Calu3 (cell line): ENCODE measurements around the gene FLII. TPM values are rescaled to one million over a fixed set of nuclear protein-coding genes. Genes with fewer than 3 reads are reported as not detected.

Source experiments
- BruUV-seq: library from RNA; stranded (reverse); fragments of 400-500 nt; replicated peaks from 2 replicates; lab custom pipeline; 2021; lab: Mats Ljungman, UMichigan
- CTCF ChIA-PET: fragments of 300-600 bp; sonication (Branson Sonifier 250); formaldehyde crosslinking; loops from one replicate; lab custom pipeline; 2022; ENCODE audit warnings: antibody characterized with exemption; lab: Charles Lee
- DNase-seq: peaks from one replicate; pipeline ENCODE4 v3.0.0; 2022
- H3K27ac Mint-ChIP-seq: one replicate; pipeline ENCODE4 v1.8.0; 2022; ENCODE audit warnings: mixed read lengths; ENCODE audit not compliant: unreplicated experiment
- H3K27me3 Mint-ChIP-seq: one replicate; pipeline ENCODE4 v1.8.0; 2022; ENCODE audit warnings: mixed read lengths; ENCODE audit not compliant: unreplicated experiment
- H3K36me3 Mint-ChIP-seq: one replicate; pipeline ENCODE4 v1.8.0; 2022; ENCODE audit warnings: mild to moderate bottlenecking, moderate library complexity, mixed read lengths; ENCODE audit not compliant: insufficient read depth, unreplicated experiment
- H3K4me1 Mint-ChIP-seq: one replicate; pipeline ENCODE4 v1.8.0; 2022; ENCODE audit warnings: mild to moderate bottlenecking, low read depth, mixed read lengths; ENCODE audit not compliant: unreplicated experiment
- H3K4me3 Mint-ChIP-seq: one replicate; pipeline ENCODE4 v1.8.0; 2022; ENCODE audit warnings: mild to moderate bottlenecking, low read depth, moderate library complexity, mixed read lengths; ENCODE audit not compliant: unreplicated experiment
- H3K9me3 Mint-ChIP-seq: one replicate; pipeline ENCODE4 v1.8.0; 2022; ENCODE audit warnings: low read depth, mixed read lengths; ENCODE audit not compliant: unreplicated experiment
- intact Hi-C: fragments of 100-400 bp; cut with micrococcal nuclease; formaldehyde crosslinking; loops from one replicate; pipeline ENCODE4 v1.10.0; 2022; ENCODE audit not compliant: unreplicated experiment
- total RNA-seq: library from RNA; stranded (reverse); gene quantifications from 2 replicates; pipeline ENCODE4 v1.2.3, GENCODE V29; 2022
- TF ChIP-seq, protein P1 (sequence below): fragments of 200-600 bp; IDR thresholded peaks from one replicate; pipeline ENCODE4 v1.8.0; 2022; ENCODE audit warnings: antibody characterized with exemption; ENCODE audit not compliant: unreplicated experiment

FLII gene
- total RNA-seq, 1 experiment from 2014 or later = 298 TPM

GRCh38 chr17:18195246-18195645 is 63.3 kb downstream of the FLII start:
- TSS peak; percentile 13 for BruUV-seq
- H3K27me3 Mint-ChIP-seq = no peaks in the 10 kb centered on the region
- H3K4me1 Mint-ChIP-seq = no peaks in the 10 kb centered on the region
- no peak for DNase-seq
- no peaks in the 10 kb centered on the region for H3K9me3 Mint-ChIP-seq
- H3K36me3 Mint-ChIP-seq = peaks cover 12% of the 10 kb centered on the region
- CTCF ChIA-PET = no interaction called here
- no peak overlapping the region for H3K4me3 Mint-ChIP-seq
- intact Hi-C loops = no loop called here
- no peak overlapping the region for H3K27ac Mint-ChIP-seq
- TF ChIP-seq, protein P1, sequence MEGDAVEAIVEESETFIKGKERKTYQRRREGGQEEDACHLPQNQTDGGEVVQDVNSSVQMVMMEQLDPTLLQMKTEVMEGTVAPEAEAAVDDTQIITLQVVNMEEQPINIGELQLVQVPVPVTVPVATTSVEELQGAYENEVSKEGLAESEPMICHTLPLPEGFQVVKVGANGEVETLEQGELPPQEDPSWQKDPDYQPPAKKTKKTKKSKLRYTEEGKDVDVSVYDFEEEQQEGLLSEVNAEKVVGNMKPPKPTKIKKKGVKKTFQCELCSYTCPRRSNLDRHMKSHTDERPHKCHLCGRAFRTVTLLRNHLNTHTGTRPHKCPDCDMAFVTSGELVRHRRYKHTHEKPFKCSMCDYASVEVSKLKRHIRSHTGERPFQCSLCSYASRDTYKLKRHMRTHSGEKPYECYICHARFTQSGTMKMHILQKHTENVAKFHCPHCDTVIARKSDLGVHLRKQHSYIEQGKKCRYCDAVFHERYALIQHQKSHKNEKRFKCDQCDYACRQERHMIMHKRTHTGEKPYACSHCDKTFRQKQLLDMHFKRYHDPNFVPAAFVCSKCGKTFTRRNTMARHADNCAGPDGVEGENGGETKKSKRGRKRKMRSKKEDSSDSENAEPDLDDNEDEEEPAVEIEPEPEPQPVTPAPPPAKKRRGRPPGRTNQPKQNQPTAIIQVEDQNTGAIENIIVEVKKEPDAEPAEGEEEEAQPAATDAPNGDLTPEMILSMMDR = no peak

Other genes starting within 250 kb of the FLII start
- 17.7 and 19.6 TPM in 2 replicates for gene ATPAF2, start 219.6 kb downstream of the FLII start, total RNA-seq
- 7.3 and 7.4 TPM in 2 replicates for gene GID4, start 219.3 kb downstream of the FLII start, total RNA-seq
- 24.9 and 34.5 TPM in 2 replicates for gene DRG2, start 170.8 kb downstream of the FLII start, total RNA-seq
- 0.38 and 0.76 TPM in 2 replicates for gene MYO15A, start 150.0 kb downstream of the FLII start, total RNA-seq
- 51.7 and 54.9 TPM in 2 replicates for gene ALKBH5, start 74.9 kb downstream of the FLII start, total RNA-seq
- 10.0 and 10.7 TPM in 2 replicates for gene LLGL1, start 33.1 kb downstream of the FLII start, total RNA-seq
- 13.3 and 14.7 TPM in 2 replicates for gene MIEF2, start 1.9 kb upstream of the FLII start, total RNA-seq
- gene TOP3A, start 56.3 kb upstream of the FLII start, total RNA-seq = 39.7 and 40.2 TPM in 2 replicates
- 20.4 and 24.5 TPM in 2 replicates for gene SMCR8, start 56.6 kb upstream of the FLII start, total RNA-seq
- 52.3 and 55.7 TPM in 2 replicates for gene SHMT1, start 104.8 kb upstream of the FLII start, total RNA-seq
- gene EVPLL, start 119.0 kb upstream of the FLII start, total RNA-seq = 1.4 and 2.4 TPM in 2 replicates
- gene LGALS9C, start 218.1 kb upstream of the FLII start, total RNA-seq = 1.7 and 4.0 TPM in 2 replicates